Amniotic stem cell (primary cell): ENCODE measurements around the gene MAD1L1.
"Not testable (repeated sequence)": the region's sequence is repeated elsewhere in the genome, so short reads cannot be mapped to it uniquely, and the experiment has no call there.

ENCODE experiments used
- DNase-seq: peaks from one replicate; lab custom pipeline; 2025; lab: John Stamatoyannopoulos, UW

Gene MAD1L1

DNA sequence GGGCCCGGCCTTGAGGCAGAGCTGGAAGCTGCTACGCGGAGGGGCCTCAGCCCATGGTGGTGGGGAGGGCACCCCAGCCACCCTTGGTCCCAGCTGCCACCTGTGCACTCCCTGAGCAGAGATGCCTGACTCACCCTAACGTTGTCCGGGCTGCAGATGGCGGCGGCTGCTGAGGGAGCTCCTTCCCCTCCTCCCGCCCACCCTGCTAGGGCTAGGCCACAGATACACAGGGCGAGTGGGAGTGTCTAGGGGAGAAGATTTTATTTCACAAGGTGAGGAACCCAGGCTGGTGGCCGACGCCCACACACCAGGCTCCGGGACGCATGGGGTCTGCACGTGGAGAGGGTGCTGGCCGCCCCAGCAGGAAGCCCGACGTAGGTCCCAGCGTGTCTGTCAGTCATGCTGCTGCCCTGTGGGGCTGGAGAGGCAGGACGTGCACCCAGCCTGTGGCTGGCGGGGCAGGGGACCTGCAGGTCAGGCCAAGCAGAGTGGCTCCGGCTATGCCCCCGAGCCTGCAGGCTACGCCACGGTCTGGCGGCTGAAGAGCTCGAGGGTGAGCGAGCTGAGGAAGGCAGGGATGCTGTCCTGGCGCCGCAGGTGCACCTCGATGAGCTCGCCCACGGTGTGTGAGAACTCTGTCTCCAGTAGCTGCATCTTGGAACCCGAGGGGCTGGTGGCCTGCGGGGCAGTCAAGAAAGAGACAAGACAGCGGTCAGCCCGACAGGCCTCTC is 417.0 kb downstream of the MAD1L1 start:
- DNase-seq, result not testable (repeated sequence)

DNA sequence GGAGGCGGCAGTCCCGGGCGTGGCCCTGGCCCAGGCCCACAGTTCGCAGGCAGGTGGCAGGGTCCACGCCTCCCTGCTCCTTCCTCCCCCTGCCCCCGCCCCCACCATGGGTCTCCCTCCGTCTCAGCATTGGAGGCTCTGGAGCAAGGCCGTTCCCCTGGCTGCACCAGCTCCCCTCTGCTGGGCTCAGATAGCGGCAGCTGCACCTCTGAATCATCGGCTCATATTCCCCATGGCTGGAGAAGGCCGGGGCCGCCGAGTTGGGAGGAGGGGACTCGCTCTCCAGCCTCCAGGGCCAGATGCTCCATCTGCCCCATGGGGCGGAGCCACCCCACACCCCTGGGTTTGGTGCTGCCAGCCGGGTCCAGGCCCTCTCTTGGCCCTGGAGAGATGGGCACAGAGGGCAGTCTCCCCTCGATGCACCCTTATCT is 417.7 kb downstream of the MAD1L1 start:
- DNase-seq, result no peak

DNA sequence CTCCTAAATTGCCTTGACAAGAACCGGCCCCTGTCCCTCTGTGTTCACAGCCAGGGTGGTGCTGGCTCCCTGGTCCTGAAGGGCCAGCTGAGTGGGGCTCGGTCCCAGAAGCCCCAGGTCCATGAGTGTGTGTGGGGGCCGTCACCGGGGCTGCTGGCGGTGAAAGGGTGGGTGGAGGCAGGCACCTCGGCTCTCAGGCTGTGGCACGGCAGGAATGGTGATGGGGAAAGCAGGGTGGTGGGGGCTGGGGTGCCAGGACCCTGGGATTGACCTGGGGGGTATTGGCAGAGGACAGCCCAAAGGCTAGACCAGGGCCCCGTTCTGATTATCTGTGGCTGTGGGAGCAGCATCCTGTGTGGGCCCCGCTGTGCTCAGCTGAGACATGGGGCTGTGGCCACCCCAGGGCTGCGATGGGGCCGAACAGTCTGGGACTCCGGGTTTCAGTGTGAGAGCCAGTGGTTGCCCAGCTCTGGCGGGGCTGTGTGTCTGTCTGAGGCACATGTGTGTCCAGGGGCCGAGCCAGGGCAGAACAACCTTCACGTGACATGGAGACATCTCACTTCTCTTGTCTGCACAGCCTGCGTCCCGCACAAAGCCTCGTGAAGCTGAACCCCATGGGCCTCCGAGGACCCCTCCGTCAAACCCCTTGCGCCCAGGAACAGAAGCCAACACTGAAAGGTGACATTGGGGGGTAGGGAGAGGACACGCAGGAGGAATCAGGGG is 418.5 kb downstream of the MAD1L1 start:
- no peak for DNase-seq

DNA sequence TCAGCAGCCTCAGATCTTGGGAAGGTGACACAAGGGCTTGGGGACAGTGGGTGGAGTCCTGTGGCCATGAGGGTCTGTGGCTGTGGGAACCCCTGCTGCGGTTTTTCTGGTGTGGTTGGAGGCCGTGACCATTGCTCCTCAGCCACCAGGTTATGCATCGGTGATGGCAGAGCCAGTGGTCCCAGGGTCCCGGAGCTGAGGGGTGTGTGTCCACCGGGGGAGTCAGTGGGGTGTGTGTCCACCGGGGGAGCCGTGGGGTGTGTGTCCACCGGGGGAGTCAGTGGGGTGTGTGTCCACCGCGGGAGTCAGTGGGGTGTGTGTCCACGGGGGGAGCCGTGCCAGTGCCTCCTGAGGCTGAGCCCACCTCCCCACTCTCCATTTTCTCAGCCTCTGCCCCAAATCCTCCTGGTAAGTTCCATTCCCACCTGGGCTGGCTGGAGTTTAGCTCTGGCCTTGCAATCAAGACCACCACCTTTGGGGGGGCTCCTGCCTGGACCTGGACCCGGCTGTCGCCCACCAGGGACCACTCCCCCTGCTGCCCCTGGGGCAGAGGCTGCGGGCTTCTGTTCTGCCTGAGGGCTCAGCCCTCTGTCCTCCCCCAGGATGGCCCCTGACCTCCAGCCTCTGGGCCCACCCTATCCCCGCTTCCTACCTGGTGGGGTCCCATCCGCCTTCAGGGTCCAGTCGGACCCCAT is 419.2 kb downstream of the MAD1L1 start:
- DNase-seq, result no peak

DNA sequence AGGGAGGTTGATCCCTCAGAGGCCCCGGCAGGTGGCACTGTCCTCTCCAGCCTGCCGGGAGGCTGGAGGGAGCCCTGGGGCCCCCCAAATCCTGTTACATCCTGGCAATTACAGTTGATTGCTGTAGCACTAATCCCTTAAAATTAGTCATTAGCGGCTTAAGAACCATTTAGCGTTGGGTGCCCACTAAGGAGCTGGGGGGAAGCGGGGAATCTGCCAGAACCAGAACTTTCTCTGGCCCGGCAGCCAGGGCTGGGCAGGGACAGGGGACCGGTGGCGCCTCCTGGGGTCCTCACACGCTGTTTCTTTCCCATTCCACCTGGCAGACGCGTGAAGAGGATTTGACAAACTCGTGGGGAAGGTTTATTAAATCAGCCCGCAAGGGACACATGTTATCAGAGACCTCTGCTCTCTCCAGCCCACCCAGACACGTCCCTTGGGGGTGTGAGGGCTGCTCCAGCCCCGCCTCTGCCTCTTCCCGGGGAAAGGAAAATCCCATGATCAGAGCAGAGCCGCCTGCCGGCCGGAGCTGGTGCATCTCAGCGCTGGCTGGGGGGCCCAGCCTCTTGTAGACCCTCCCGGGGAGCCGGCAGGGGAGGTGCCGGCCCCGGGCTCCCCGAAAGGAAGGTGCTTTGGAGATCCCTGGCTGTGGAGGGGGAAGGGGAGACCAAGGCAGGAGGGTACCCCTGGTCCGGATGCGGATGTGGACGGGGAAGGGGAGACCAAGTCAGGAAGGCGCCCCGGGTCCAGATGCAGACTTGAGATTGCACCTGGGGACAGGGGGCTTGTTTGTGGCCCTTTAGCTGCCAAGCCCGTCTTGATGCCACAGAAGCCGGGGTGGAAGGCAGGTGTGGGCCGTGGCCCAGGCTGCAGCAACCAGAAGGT is 420.0 kb downstream of the MAD1L1 start:
- no peak for DNase-seq

DNA sequence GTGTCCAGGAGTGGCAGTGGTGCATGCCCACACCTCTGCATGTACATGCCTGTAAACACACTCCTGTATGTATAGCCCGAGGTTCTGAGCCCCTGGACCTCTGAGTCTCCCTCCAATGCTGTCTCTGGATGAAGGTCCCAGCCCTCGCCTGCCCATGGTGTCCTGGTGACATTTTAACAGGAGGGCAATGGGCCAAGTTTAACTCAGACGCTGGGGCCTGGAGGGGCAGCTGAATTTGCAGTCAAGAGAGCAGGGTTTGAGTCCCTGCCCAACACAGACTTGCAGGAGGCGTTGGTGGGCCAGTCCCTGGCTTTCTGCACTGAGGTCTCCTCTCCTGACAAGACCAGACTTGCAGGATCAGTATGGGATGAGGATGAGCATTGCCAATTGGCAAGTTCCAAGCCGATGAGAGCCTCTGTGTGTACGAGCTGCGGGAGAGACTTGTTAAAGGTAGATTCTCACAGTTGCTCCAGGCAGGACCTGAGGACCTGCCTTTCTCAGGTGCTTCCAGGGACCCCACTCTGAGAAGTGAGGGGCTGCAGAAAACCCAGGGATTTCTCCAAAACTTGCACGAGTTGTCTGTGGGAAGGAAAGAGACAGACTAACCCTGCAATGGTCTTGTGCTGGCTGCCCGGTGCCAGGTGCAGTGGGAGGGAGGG is 420.8 kb downstream of the MAD1L1 start:
- DNase-seq, result no peak

DNA sequence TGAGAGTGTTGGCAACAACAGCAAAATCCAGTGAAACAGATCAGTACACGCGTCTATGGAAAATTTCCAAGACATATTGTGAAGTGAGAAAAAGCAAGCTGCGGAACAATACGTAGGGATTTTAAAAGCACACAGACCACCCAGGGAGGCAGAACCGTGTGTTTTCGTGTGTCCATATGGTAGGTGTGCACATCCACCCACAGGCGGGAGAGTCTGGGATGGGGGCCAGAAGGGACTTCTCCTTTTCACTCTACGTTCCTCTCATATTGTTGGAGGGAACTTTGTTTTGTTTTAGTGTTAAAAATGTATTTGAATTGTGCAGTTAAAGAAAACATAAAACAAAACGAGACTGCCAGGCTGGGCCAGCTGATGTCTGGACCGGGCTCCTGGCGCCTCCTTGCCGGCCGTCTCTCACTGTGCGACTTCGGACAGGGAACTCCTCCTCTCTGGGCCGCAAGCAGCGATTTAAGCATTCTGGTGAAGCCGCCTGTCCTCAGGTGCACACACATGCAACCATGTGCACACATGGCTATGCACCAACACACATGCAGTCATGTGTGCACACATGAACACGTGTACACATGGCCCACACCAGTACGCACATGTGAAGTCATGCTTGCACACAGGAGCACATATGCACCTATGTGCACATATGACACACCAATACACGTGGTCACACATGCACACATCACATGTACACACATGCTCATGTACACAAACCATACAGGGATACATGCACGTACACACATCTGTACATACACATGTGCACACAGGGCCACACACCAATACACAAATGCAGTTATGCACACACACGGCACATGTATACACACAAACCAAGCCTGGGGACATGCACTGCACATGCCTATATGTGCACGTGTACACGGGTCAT is 421.5 kb downstream of the MAD1L1 start:
- no peak for DNase-seq

DNA sequence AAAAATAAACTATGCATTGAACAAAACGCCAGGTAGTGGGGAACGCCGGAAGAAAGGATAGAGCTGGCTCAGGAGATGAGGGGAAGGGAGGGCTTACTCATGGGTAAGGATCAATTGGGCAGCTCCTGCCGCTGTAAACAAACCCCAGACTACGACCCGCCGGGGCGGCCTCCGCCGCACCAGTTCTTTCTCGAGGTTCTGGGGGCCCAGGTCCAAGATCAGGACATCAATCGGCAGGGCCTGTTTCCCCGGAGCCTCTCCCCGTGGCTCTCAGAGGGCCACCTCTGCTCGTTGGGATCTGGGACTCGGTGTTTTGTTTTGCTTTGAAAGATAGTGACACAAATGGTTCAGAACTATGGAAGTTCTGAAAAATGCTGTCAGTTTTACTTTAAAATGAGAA is 422.2 kb downstream of the MAD1L1 start:
- DNase-seq, result no peak

DNA sequence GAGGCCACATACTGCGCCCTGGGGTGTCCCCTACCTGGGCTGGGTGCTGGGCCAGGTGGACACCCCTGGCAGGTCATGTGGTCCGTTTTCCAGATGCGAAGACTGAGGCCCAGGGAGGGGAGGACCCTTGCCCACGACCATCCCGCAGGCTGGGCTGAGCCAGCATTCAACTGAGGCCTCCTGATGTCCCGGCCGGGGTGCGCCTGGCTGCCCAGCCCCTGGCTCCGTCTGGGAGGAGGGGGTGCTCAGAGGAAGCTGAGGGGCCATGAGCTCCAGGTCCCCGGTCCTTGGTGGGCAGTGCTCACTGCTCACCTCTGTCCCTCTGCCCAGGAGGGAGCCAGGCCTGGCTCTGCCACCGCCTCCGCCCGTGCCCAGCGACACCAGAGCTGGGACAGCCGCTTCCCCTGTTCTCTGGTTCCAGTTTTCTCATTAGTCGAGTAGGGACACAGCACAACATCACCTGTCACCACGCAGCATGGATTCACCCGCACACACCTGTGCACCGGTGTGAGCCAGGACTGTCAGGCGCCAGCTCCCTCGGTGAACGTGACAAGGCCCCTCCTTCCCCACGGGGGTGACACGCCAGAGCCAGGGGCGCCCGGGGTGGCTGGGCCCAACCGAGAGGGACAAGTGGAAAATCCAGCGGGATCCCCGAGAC is 423.0 kb downstream of the MAD1L1 start:
- no peak for DNase-seq

DNA sequence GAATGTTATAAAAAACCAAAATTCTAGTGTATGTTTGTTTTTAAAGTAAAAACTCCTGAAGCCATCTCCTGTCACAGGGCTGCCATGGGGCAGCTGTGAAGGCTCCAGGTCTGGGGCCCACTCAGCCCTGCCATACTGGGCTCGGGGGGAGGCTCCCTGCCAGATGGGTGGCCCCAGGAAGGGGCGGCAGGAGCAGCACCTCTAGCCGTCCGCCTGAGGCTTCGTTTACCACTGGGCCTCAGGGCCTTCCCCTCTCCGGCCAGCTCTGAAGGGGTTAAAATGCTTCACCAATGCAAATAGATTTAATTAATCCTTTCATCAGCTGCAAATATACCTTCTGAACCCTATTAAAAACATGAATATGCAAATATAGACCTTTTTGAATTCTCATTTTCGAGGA is 423.7 kb downstream of the MAD1L1 start:
- no peak for DNase-seq

DNA sequence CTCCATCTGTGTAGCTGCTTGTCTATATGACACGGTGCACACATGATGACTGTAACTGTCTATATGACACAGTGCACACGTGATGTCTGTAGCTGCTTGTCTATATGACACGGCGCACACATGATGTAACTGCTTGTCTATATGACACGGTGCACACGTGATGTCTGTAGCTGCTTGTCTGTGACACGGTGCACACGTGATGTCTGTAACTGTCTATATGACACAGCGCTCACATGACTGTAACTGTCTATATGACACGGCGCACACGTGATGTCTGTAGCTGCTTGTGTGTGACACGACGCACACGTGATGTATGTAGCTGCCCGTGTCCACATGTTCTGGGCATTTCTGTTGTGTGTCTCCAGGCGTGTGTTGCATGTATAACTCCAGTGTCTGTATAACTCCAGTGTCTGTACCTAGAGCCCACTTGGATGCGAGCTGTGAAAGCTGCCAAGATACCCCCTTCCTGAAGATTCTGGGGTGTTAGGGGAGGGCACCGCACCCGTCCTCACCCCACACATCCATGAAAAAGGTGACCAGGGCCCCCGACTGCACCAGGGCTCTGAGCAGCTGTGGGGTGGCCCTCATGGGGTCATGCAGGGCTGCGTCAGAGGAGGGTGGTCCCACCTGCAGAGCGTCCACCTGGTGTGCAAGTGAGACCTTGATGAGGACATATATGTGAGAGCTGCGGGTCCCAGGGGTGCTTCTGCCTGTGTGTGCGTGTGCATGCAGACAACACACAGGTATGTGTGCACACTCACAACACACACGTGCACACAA is 424.7 kb downstream of the MAD1L1 start:
- no peak for DNase-seq

DNA sequence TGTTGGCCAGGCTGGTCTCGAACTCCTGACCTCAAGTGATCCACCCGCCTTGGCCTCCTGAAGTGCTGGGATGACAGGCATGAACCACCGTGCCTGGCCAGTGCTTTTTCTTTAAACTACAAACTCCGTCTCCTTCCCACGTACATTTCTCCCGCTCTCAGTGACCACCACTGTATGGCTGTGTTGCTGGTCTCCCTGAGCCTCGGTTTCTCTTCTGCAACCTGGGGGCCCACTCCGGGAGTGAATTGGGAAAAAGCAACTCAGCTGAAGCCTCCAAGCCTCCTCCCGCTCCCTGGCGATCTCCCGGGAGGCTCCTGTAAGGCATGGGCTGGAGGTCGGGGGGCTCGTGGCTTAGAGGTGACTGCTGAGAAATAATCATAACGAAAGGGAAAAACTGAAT is 426.4 kb downstream of the MAD1L1 start:
- no peak for DNase-seq

DNA sequence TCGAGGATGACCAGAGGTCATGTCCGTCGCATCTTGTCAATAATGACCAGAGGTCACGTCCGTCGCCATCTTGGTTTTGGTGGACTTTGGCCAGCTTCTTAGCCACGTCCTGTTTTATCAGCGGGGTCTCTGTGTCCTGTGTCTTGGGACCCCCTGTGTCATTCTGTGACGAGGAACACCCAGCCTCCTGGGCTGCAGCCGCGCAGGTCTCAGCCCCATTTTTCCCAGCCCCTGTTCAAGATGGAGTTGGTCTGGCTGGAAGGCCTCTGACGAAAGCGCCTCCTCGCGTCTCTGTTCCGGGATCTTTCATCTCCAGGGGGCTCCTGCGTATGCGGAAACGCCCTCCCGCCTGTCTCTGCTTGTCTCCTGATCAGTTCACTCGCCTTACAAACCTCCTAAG is 428.4 kb downstream of the MAD1L1 start:
- no peak for DNase-seq

DNA sequence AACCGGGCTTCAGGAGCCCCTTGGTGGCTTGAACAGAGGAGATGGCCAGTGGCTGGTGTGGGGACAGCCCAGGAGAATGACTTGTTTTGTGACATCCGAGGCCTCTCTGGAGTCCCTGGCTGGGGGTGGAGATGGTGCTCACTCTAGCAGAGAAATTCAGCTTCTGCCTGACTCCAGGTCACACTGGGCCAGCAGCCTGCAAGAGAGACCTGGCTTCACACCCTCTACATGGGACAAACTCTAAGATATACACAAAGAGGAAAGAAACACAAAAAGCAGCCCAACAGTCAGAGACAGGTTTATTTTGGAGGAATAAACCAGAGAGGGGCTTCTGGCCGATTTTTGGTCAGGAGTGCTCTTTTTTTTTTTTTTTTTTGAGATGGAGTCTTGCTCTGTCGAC is 429.8 kb downstream of the MAD1L1 start:
- DNase-seq, result no peak

DNA sequence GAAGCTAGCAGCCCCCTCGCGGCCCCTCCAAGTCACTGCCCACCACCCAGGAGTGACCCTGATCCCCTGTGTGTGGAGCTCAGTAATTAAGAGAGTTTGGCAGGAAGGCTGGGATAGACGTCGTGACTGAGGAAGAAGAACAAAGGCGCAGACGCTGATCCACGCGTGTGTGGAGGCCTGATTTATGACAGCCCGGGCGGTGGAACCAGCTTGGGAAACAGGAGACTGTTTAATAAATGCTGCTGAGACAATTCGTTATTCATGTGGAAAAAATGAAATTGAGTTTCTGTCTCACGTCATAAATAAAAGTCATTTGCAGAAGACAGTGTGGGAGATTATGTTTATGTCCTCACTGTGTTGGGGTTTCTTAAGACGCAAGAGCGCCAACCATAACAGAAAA is 431.8 kb downstream of the MAD1L1 start:
- DNase-seq, result no peak

DNA sequence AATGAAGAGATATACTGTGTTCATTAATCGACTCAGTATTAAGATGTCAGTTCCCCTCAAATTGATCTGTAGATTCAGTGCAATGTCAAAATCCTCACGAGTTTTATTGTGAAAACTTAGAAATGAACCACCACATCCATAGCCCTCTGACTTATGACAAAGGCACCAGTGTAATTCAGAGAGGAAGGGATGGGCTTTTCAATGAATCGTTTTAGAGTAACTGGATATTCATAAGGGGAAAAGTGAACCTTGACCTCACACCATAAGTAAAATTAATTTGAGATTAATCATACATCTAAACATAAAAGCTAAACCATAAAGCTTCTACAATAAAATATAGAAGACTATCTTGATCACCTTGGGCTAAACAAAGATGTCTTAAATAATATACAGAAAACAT is 434.6 kb downstream of the MAD1L1 start:
- no peak for DNase-seq

DNA sequence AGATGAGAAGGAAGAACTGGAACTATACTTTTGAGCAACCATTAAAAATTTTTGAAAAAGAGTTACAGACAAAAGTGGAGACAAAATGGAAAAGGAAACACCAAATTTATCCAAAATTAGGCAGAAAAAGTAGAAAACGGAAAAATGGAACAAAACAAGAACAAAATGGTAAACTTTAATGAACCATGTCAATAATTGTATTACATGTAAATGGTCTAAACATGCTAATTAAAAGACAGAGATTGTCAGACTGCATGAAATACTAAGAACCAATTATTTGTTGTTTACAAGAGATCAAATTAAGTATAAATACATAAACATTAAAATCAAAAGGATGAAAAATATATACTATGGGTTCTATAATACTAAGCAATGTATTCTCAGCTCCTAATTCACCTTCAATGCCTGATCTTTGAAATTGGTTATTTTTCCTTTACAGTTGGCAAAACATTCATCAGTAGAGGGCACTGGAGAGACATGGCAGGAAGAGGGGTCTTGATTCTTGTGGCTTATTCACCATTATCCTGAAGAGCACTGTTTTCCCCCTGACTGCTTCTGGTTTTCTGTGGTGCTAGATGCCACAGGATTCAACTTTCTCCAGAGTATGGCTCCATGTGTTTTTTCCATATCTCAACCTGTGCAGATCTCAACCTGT is 437.7 kb downstream of the MAD1L1 start:
- DNase-seq, result no peak

DNA sequence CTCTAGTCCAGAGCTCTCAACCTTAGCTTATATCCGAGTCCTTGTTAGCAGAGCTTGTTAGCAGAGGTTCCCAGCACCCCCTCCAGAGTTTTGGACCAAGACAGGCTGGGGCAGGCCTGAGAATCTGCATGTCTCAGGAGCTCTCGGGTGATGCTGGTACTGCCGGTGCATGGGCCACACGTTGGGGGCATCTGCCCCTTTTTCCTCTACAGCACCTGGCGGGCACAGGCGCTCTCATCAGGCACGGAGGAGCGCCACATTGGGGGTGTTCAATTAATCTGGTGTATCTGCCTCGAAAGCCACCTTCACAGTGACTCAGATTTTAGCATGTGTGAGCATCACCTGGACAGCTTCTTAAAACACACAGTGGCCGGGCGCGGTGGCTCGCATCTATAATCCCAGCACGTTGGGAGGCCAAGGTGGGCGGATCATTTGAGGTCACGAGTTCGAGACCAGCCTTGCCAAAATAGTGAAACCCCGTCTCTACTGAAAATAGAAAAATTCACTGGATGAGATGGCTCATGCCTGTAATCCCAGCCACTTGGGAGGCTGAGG is 445.0 kb downstream of the MAD1L1 start:
- no peak for DNase-seq
